SKM-1 (cell line): ENCODE data around the gene SUB1.

Experiments used
- DNase-seq: peaks from one replicate; lab custom pipeline; 2025; ENCODE audit not compliant: unreplicated experiment; lab: John Stamatoyannopoulos, UW

SUB1 gene

DNA sequence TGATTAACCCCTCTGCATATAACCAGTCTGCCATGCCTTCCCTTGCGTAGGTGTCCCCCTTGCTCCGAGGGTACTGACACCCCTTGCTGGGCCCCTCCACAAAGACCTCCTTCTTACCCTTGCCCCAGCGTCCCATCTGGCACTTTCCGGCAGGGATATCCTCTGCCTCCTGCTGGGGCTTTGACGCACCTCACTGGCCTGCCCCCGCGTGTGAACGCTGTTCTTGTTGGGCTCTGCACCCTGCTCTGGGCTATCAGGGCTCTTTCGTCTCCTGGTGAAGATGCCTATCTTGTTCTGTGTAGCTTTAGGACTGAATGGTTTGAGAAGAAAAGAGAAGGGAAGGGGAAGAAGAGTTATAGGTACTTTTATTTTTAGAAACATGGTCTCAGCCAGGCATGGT, 53.0 kb downstream of the SUB1 start:
- no peak for DNase-seq

DNA sequence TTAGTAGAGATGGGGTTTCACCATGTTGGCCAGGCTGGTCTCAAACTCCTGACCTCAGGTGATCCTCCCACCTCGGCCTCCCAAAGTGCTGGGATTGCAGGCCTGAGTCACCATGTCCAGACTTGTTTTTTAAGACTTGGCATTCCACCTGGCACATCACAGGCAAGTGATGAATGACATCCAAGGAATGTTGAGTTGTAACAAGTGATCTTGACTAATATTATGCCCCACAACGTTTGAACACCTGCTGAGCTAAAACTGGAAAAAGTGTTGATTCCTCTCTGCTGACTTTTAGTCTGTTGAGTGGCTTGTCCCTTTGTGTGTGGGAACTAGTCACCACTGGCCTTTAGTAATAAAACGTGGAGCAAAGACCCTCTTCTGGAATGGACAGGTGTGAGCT, 54.6 kb downstream of the SUB1 start:
- DNase-seq, result no peak

DNA sequence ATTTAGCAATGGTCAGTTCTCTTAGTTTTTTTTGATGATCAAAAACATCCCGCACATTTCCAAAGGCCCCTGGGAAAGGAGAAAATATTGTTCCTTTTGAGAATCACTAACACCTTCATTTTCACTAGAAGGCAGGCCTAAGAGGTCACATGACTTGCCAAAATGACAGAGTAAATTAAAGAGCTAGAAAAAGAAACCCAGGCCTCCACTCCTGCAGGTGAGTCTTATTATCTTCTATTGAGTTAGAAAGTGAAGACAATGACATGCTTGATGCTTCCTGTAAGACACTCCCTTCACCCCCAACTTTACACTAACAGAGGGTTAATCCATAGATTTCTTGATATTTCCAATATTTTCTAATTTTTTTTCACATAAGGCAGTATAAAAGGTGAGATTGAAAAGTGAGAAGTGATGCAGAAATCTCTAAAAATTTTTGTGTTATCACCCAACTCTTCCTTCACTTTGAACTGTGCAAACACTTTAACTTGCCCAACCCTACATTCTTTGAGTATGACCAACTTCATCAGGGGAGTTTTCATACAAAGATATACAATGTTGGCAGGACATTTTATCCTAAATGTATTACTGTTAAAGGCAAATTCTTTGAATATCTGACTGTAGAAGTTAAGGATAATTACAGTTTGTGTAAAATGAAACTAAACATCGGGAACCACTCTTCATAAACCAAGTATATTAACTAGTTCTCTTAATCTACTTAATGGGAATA, 57.1 kb downstream of the SUB1 start:
- DNase-seq, result no peak

DNA sequence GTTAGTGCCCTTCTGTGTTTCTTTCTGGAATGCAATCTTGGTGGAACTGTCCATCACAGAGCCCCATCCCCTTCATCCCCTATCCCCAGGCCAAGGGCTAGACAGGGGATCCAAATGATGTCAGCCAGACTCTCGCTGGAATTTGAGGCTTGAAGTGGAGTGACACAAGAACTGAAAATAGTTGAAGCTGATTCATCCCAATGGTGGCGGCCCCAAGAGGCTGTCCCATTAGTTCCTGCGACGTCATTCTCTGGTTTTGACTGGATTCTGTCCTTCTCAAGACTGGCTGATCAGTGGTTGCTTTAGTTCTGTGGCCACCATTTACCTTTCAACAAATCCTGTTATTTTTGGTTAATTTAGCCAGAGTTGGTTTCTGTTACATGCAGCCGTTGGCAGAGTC, 59.9 kb downstream of the SUB1 start:
- DNase-seq, result no peak

DNA sequence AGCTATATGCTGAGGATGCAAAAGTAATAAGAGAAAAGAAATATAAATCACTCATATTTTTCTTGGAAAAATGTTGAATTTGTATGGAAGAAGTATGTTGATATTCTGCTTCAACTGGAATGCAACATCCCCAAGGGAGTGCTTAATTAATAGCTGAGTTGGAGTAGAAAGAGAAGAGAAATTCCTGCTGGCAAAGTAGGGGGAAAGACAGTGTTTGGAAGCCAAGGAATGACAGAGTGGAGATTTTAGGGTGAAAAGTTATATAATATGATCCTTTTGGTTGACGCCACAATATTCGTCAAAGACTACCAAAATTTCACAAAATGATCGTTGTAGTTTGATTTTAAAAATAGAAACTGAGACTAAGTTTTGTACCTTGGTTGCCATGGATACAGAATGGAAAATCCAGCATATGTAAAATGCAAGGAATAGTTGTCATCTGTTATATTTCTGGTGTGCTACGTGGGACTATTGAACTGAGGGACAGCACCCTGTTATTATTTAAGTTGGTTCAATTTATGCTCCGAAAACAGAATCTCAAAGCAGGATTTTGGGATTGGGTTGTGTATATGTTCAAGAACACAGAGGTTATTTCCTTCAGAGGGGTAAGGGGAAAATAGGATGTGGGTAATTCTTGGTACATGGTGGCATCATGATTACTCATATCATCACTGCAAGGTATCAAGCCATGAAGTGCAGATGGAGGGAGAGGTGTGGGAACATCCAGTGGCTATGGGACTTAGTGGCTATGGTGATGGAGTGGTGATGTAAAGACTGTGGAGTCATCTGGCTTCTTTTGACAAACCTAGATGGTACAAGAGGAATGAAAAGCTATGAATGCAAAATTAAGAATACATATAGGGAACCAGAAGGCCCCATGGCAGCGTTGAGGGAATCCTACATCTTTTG, 61.0 kb downstream of the SUB1 start:
- DNase-seq, result no peak

DNA sequence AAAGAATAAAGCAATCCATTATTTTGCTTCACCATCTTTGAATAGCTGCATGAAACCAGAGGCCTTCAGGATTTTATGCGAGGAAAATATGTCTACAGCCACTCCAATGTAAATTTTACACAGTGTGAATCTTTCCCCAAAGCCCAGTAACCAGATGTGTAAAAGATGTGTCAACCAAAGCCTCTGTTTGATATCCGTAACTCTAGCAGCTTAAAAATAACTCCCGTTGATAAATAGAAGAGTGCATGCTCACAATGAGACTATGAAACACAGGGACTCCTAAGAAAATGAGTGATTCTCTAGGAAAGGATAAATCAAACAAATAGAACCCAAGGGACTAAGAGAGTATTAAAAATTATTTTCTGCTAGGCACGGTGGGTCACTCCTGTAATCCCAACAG, 65.7 kb downstream of the SUB1 start:
- DNase-seq, result no peak

DNA sequence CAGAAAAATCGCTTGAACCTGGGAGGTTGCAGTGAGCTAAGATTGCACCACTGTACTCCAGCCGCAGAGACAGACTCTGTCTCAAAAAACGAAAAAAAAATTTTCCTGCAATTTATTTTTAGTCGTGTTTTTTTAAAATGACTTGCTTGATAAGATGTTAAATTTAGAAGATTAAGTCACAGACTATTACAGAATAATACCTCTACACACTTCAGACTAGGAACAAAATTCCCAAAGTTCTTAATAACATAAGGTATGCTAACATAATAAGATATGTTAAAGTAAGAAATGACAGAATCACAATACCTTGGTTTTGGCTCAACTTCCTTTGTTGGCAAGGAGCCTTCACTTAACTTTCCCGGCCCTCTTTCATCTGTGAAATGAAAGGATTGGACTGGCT, 66.3 kb downstream of the SUB1 start:
- DNase-seq, result no peak
